Measurements from ENCODE around the gene SHOX.

SHOX gene

DNA sequence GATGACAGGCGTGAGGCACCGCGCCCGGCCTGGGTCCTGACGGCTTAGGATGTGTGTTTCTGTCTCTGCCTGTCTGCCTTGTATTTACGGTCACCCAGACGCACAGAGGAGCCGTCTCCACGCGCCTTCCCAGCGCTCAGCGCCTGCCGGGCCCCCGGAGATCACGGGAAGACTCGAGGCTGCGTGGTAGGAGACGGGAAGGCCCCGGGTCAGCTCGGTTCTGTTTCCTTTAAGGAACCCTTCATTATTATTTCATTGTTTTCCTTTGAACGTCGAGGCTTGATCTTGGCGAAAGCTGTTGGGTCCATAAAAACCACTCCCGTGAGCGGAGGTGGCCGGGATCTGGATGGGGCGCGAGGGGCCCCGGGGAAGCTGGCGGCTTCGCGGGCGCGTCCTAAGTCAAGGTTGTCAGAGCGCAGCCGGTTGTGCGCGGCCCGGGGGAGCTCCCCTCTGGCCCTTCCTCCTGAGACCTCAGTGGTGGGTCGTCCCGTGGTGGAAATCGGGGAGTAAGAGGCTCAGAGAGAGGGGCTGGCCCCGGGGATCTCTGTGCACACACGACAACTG, 1.3 kb downstream of the SHOX start:
- no peak for DNase-seq (ENCODE audit: low read depth)
- no peak overlapping the region for H3K4me3 ChIP-seq (ENCODE audit: low read depth, low read length)

DNA sequence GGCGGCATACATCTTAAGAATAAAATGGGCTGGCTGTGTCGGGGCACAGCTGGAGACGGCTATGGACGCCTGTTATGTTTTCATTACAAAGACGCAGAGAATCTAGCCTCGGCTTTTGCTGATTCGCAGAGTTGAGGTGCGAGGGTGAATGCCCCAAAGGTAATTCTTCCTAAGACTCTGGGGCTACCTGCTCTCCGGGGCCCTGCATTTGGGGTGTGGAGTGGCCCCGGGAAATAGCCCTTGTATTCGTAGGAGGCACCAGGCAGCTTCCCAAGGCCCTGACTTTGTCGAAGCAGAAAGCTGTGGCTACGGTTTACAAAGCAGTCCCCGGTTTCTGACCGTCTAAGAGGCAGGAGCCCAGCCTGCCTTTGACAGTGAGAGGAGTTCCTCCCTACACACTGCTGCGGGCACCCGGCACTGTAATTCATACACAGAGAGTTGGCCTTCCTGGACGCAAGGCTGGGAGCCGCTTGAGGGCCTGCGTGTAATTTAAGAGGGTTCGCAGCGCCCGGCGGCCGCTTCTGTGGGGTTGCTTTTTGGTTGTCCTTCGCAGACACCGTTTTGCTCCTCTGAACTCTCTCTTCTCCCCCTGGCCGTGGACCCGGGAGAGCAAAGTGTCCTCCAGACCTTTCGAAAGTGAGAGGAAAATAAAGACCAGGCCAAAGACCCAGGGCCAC, 1.9 kb downstream of the SHOX start:
- no peak for DNase-seq (ENCODE audit: low read depth)
- no peak overlapping the region for H3K4me3 ChIP-seq (ENCODE audit: low read depth, low read length)
- TF ChIP-seq CTCF (IDR thresholded peaks at IDR 0.05; ENCODE audit: low read depth, low read length, missing control alignments): no peak

More for the DNA sequence above, 1.3 kb downstream of the SHOX start:
- no peak for TF ChIP-seq CTCF (IDR thresholded peaks at IDR 0.05; ENCODE audit: low read depth, low read length, missing control alignments)

DNA sequence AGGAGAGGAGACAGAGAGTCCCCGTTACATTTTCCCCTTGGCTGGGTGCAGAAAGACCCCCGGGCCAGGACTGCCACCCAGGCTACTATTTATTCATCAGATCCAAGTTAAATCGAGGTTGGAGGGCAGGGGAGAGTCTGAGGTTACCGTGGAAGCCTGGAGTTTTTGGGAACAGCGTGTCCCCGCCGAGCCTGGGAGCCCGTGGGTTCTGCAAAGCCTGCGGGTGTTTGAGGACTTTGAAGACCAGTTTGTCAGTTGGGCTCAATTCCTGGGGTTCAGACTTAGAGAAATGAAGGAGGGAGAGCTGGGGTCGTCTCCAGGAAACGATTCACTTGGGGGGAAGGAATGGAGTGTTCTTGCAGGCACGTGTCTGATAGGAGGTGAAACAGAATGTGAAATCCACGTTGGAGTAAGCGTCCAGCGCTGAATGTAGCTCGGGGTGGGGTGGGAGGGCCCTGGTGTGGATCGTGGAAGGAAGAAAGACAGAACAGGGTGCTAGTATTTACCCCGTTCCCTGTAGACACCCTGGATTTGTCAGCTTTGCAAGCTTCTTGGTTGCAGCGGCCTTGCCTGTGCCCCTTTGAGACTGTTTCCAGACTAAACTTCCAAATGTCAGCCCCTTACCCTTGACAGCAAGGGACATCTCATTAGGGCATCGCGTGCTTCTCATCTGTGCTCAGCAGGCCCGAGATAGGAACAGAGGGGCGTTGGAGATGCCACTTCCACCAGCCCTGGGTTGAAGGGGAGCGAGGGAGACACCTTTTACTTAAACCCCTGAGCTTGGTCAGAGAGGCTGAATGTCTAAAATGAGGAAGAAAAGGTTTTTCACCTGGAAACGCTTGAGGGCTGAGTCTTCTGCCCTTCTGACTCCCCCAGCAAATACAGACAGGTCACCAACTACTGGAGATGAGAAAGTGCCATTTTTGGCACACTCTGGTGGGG, 2.7 kb downstream of the SHOX start:
- DNase-seq (ENCODE audit: low read depth): no peak
- H3K4me3 ChIP-seq (ENCODE audit: low read depth, low read length): no peak overlapping the region
- no peak for TF ChIP-seq CTCF (IDR thresholded peaks at IDR 0.05; ENCODE audit: low read depth, low read length, missing control alignments)

- no peak overlapping the region for H3K4me3 ChIP-seq (ENCODE audit: low read depth, low read length)
- no peak for DNase-seq (ENCODE audit: low read depth)
Measured at GRCh38 chrX:633985-634958, 3.7 kb downstream of the SHOX start.

GRCh38 chrX:635428-636090, 5.0 kb downstream of the SHOX start:
- no peak for TF ChIP-seq CTCF (IDR thresholded peaks at IDR 0.05; ENCODE audit: low read depth, low read length, missing control alignments)
- H3K4me3 ChIP-seq (ENCODE audit: low read depth, low read length): no peak overlapping the region
- no peak for DNase-seq (ENCODE audit: low read depth)

More at GRCh38 chrX:633985-634958, 3.7 kb downstream of the SHOX start:
- TF ChIP-seq CTCF (IDR thresholded peaks at IDR 0.05; ENCODE audit: low read depth, low read length, missing control alignments): no peak

All from GM12864 (cell line).